HG02943 (cell line): ENCODE data around the gene CFL1.

ENCODE experiments used
- ATAC-seq: cut with Tn5 transposase; IDR thresholded peaks from one replicate; pipeline ENCODE4 v1.9.1; 2021; ENCODE audit warnings: mild to moderate bottlenecking, low read depth, moderate library complexity; ENCODE audit not compliant: unreplicated experiment

CFL1 gene

GRCh38 chr11:65809496-65809895 lies 48.5 kb downstream of the CFL1 start:
- ATAC-seq, result no peak

- no peak for ATAC-seq
Observed at GRCh38 chr11:65808744-65809341, 49.1 kb downstream of the CFL1 start.

GRCh38 chr11:65806979-65807378 lies 51.0 kb downstream of the CFL1 start:
- ATAC-seq, result no peak
